SIG-M5 treated with dmso at 0.1 percent for 504 hours (cell line): ENCODE data around the gene TLN1.

Experiments
- DNase-seq: peaks from one replicate; lab custom pipeline; 2025; ENCODE audit not compliant: unreplicated experiment; lab: John Stamatoyannopoulos, UW

Gene TLN1

DNA sequence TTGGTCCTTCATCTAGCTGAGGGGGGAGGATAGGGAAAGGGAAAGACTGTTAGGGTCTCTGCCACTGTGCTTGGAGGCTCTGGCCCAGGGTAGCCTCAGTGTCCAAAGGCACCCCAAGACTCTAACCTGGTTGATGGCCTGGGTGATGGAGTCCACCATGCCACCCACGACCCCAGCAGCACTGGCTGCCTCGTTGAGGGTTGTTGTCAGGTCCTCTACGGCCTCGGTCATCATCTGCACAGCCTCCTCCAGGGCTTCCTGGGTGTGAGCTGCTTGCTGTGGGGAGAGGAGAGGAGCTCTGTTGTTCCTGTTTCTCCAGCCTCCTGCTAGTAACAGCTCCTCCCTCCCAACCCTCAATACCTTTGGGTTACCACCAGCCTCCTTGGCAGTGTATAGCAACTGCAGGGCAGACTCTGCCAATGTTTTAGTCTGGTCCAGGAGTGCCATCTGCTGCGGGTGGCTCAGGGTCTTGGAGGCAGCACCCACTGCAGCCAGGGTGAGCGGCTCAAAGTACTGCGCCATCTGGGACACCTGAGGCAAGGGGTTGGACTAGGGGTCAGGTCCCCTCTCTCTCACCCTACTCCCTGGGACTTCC, 26.1 kb downstream of the TLN1 start:
- DNase-seq: no peak

DNA sequence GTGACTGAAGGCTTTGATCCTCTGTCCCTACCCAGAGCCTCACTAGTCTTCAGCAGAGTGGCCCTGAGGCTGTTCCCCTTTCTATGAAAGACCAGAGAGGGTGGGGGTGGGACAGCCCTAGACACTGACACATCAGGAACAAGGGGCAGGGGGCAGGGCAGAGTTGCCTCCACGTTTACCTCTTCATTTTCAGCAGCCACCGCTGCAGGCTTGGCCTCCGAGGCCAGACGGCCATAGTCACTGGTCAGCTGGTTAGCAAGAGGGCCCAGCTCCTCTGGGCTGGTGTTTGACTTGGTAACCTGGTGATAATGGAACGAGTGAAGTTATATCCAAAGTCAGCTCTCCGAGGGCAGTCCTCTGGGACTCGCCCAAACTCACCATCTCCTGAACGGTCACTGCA, 26.6 kb downstream of the TLN1 start:
- no peak for DNase-seq

- DNase-seq: no peak
Observed at GRCh38 chr9:35703906-35704672, 27.9 kb downstream of the TLN1 start.

DNA sequence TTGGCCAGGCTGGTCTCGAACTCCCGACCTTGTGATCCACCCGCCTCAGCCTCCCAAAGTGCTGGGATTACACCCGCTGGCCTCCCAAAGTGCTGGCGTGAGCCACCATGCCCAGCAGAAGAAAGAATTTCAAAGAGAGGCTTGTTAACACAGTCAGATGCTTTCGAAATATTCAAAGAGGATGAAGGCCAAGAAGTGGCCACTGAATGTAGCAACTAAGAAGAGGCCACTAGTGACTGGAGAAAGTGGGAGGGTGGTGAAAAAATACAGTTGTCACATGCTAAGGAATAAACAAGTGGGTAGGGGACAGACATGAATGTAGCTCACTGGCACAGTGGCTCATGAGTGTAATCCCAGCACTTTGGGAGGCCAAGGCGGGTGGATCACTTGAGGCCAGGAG, 29.3 kb downstream of the TLN1 start:
- no peak for DNase-seq

GRCh38 chr9:35700942-35701341, 31.1 kb downstream of the TLN1 start:
- no peak for DNase-seq

DNA sequence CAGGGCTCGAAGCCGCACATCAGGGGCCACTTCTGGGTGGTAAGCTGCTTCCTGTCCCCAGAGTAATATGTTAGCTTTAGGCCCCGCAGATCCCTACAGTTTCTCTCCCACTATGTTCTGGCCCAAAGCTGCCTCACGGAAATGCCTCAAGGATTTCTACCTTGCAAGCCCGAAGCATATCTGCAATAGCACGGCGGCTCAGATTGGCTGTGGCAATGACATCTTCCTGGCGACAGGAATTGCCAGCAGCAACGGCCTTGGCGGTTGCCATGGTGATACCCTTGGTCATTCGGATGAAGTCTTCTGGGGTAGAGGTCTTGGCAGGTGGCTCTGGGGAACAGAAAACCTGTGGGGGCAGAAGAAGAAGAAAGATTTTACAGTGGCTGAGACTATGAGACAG, 32.0 kb downstream of the TLN1 start:
- no peak for DNase-seq

DNA sequence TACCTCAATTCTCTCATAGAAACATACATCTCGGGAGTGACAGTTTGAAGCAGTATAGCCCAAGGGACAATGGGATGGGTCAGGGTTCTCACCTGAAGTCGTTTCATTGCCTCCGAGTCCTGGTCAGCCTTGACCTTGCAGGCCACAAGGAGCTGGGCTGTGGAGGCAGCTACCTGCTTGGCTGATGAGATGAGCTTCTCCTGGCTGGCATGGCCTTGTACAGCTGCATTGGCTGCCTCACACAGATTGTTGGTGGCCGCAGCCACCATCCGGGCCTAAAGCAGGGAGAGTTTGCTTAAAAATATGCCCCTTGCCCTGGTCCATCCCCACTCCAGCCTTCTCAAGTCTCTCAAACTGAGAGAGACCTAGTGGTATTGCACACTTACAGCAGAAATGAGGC, 33.8 kb downstream of the TLN1 start:
- DNase-seq: no peak

DNA sequence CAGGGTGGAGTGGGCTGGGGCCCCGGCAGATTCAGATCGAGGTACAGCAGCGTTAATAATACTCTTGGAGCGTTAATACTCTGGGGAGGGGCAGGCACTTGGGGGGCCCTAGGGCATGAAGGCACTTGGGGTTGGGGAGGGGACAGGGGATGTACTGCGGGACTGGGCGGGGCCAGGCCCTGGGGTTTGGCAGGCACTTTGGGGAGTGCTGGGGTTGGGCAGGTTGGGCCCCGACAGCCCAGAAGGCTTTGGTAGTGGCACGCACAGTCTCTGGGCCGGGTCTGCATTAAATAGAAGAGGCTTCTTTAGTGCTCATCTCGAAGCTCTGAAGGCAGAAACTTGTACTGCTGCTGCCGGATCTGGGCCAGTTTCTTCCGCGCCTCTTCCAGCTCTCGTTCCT, 34.5 kb downstream of the TLN1 start:
- no peak for DNase-seq

GRCh38 chr9:35696520-35697215, 35.3 kb downstream of the TLN1 start:
- DNase-seq: peak; percentile 33

GRCh38 chr9:35695943-35696401, 36.0 kb downstream of the TLN1 start:
- no peak for DNase-seq

DNA sequence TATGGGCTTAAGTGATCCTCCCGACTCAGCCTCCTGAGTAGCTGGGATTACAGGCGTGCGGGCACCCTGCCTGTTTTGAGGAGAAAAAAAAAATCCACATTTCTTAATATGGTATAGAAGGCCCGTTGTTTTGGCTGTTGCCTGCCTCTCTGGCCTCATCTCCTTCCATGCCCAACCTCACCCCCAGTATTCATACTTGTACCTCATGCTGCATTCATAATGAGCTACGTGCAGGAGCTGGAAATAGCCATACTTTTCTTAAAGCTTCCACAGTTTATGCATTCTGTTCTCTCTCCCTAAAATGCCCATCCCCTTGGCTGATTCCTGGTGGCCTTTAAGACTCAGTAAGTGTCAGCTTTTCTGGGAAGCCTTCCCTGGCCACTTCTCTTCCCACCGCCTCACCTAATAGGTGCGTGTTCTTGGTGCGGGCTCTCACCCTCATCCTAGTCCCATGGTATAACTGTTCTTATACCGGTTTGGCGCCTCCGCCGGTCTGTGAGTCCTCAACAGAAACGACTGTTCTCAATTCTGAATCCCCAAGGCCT, 40.2 kb downstream of the TLN1 start:
- no peak for DNase-seq

GRCh38 chr9:35691334-35691650, 40.7 kb downstream of the TLN1 start:
- no peak for DNase-seq

- peak; percentile 54 for DNase-seq
Observed at GRCh38 chr9:35690614-35691333, 41.2 kb downstream of the TLN1 start.

- no peak for DNase-seq
Observed at GRCh38 chr9:35690294-35690613, 41.7 kb downstream of the TLN1 start.

- DNase-seq: no peak
Observed at GRCh38 chr9:35689542-35690293, 42.3 kb downstream of the TLN1 start, which contains the start of gene TPM2. Gene TPM2, minus strand, starts transcription at chr9:35689925. Its CDS starts 108 bp downstream, at chr9:35689817.

GRCh38 chr9:35688558-35689541, 43.1 kb downstream of the TLN1 start:
- peak; percentile 14 for DNase-seq

DNA sequence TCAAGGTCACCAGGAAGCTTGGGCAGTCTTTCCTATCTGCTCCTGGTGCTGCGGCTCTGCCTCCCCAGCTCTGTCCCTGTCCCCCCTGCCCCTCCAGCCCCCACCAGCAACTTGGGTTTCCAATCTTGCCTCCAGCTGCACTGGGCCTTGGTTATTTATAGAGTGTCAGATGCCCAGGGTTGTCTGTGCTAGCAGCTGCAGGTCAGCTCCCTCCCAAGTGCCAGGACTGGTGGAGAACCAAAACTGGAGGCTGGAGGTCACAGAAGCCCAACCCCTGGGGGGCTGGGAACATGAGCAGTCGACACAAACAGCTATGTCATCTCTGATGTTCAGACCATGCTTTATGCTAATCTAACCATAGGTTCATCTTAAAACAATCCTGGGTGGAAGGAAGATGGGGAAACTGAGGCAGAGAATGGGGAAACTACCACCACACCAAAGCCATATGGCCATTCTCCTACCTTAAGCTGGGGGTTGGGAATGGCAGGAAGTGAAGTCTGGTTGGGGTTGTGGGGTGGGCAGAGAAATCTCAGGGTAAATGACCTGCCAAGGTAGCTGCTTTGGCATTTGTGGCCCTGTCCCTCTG, 43.9 kb downstream of the TLN1 start:
- no peak for DNase-seq

DNA sequence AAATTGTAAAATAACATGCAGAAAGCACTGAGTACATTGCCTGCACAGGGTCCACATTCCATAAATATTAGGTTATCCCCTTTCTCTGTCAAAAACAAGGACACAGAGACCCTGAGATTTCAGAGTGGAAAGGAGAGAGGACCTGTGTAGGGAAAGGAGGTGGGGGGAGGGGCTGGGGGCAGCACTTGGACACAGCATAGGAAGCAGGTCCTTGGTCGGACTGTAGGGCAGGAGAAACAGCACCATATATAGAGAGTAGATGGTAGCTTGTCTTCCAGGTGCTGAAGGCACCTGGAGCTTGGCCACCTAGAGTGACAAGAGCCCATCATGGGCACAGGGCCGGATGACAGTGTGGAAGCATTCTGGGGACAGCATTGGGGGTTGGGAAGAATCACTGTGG, 44.7 kb downstream of the TLN1 start:
- DNase-seq: no peak
